CD4-positive, alpha-beta T cell treated with Interferon alpha-2 for 1 hour (primary cell): ENCODE data around the gene ISCU.
"Not testable (repeated sequence)": the region's sequence is repeated elsewhere in the genome, so short reads cannot be mapped to it uniquely, and the experiment has no call there.

Experiments used
- DNase-seq, 2 donors: peaks; one replicate each; pipeline ENCODE4 v3.0.0-alpha.2; 2020 to 2022

Gene ISCU

DNA sequence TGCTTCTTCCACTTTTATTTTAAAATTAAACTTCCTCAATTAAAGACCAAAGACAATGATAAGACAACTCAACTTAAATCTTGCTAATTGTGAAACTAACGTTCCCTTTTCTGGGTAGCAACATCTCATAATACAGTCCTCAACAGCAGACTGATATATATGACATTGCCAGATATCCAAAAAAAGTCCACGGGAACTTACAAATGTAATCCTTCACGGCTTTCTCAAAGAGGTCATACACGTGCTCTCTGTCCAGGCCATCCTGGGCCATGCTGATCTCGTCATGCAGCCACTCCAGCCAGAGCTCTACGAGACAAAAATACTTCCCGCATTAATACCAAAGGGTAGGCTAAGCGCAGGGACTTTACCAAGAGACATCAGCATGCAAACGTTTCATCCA lies 14.7 kb upstream of the ISCU start:
- DNase-seq, result no peak

DNA sequence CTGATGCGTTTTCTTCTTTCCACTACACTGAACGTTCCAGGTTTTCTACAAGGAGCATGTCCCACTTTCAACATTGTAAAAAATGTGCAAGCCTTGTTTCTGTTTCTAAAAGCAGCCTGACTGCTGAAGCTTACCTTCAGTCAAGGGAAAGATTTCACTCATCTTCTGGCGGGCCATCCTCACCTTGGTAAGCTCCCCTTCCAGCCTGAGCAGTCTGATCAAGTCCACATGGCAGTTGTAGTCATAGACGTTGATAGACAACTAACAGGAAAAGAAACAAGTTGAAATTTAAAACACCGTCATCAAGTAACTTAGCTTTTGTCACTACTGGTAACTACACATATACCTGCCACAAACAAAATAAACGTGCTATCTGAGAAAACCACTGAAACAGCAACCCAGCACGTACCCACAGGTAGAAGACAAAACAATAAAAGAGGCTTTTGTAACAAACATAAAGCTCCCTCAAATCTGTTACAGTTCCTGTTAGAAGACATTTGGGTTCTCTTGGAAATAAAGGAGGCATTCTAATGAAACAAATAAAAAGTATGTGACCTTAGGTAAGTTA lies 13.4 kb upstream of the ISCU start:
- no peak for DNase-seq

DNA sequence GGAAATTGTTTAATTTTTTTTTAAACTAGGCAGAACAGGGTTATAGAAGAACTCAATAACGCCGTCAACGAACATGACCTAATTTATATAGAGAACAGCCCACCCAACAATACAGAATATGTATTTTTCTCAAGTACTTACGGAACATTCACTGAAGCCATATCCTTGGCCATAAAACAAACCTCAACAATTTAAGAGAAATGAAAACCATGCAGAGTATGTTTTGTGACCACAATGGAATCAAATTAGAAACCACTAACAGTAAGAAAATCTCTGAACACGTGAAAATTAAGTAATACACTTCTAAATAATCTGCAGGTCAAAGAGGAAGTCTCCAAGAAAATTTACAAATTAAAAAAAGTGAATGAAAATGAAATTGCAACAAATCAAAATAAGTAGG lies 10.9 kb upstream of the ISCU start:
- no peak for DNase-seq

DNA sequence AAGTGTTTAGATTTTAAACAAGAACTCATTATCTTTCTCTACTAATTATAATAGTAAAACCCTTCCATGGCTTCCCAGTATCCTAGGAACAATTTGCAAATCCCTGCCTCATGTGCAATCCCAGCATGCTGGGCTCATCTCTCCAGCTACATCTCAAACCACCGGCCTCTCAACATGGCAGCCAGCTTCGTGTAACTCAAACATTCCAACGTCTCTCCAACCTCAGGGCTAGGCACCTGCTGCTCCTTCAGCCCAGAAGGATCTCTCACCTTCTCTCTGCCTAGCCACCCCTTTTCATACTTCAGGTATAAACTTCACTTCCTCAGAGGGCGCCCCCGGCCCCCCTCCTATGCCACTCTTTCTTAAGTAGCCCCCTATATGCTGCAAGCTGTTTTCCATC lies 8.6 kb upstream of the ISCU start:
- no peak for DNase-seq

DNA sequence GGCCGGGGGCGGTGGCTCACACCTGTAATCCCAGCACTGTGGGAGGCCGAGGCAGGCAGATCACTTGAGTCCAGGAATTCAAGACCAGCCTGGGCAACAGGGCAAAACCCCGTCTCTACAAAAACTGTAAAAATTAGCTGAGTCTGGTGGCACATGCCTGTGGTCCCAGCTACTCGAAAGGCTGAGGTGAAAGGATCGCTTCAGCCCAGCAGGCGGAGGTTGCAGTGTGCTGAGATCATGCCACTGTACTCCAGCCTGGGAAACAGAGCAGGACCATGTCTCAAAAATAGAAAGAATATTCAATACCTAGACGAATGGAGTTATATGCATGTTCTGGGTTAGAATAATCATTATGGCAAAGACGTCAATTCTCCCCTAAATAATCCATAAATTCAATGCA lies 7.0 kb upstream of the ISCU start:
- not testable (repeated sequence) for DNase-seq

DNA sequence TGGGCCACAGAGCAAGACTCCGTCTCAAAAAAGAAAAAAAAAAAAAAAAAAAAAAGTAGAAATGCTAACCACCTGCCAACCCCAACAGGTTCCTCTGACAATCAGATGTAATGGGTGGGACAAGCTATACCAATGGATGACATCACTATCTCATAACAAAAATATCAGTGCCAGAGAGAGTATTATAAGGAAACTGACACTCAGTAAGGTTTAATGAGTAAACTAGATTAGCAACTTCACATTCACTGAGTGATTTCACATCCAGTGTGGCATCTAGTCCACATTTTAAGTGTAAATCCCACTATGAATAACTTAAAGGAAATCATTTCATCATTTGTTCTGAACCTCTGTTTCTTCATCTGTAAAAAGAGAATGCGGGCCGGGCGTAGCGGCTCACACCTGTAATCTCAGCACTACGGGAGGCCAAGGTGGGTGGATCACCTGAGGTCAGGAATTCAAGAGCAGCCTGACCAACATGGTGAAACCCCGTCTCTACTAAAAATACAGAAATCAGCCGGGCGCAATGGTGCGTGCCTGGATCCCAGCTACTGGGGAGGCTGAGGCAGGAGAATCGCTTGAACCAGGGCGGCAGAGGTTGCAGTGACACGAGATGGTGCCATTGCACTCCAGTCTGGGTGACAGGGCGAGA lies 3.3 kb upstream of the ISCU start:
- no peak for DNase-seq

DNA sequence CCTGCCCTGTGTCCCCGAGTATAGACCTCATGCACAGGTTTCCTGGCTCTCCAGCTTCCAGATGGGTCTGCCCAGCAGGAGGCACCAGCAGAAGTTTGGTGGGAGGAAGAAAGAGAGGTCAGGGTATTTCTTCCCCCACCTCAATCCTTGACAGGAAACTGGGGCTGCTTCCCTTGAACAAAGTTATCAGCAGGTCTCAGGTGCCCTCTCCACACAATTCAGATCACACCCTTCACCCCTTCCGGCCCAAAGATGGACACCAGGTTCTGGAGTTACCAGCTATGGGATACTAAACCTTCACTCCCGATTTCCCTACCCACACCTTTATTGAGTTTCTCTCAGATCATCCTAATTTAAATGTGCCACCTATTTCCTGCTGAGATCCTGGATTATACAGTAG lies 2.6 kb upstream of the ISCU start:
- no peak for DNase-seq

DNA sequence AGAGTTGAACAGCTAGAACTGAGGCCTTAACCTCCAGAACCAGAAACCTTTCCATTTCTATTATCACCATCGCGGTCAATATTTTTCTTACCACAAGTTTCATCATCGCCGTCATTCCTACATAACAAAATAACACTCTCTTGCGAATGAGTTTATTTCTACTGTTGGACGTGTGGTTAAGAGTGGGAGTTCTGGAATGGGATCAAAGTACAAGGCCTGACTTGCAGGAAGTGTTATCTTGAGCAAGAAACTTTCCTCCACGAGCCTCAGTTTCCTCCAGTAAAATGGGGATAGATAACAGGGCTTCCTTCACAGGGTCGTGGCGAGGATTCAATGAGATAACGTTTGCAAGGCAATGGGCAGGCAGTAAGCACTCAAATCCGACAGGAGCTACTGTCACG lies 2.1 kb upstream of the ISCU start:
- DNase-seq, result no peak

DNA sequence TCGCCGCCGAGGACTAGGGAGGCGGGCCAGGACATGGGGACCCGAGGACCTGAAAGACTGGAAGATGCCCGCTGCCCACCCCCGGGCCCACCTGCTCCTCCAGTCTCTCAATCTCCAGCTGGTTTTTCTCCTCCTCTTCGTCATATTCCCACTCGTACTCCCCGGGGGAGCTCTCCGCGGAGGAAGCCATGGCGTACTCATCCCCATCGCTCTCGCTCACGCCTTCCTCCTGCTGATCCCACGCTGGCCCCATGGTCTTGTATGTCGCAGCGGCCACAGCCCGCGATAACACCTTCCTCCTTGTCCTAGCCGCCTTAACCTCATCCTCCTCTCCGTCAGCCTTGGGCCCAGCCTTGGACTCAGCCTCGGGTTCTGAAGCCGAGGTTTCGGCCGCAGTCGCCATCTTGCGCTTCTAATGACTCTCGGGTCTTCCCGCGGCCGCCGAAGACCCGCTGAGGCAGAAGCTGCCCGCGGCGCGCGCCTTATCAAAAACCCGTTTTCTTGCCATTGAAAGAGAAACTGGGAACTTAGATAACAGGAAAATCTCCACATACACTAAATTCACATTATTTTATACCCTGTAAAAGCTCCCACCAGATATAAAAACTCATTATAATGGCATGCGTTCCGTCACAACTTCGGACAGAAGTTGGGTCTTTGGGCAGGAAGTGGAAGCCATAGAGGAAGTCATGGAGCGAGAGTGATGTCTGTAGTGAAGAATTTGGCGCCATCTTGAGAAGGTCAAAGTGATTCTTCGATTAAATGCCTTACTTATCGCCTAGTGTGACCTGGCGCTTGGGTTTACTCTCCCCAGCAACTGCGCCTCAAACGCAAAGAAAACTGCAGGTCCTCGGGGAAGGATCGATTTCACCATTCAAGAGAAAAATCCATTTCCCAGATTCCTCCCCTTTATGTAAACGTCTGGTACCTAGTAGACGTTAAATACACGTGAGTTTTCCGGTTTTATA lies 1.4 kb upstream of the ISCU start, which contains the start of gene SART3:
SART3 (minus strand) TSS at position 422 of the 968 bp plus-strand sequence; CDS start at position 403, 19 bp downstream.
- DNase-seq, result peak; percentile 82 to 91

DNA sequence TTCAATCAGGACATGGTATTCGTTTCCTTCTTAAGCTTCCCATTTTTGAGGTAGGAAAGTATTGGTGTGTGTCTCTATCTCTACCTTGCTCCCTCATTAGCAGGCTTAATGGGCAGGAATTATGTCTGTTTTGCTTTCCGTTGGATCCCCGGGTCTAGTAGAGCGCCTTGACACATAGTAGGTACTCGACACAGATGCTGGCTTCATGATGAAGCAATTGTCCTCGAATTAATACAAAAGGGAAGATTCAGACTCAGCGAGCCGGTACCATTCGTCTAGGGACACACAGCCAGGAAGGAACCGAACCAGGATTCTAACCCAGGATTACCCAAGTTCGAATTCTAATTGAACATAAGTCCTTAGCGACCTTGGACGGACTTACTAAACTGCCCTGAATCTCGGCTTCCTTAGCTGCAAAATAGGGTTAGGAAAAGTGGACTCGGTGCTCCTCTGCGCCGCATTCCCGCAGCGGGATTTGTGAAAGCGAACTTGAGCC lies 496 bp upstream of the ISCU start:
- no peak for DNase-seq

DNA sequence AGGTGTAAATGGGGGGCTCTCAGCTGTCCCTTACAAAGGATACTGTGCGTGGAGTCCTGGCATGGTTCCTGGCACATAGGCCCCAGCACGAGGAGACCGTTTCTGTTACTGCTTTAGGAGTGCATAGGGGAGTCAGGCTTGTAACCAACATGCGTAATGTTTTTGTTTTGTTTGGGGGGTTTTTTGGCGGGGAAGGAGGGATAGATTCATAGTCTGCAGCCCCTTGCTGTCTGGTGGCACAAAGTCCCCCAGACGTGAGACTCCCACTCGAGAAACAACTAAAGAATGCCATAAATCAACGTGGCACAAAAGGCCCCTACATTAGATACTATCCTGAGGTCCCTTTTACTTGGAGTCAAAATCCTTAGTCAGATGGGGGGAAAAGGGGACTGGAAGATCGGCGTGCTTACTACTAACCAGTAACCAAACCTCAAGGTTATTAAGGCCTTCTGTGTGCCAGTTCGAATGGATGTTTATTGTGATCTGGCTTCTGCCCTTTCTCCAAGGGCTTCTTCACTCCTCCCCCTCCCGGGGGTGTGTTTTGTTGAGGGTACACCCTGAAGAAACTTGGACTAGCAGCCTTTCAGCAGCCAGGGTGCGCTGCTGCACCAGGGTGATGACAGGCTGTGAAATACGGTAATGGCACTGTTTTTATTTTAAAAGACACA lies 874 bp downstream of the ISCU start:
- DNase-seq, result peak; percentile 87 to 91

DNA sequence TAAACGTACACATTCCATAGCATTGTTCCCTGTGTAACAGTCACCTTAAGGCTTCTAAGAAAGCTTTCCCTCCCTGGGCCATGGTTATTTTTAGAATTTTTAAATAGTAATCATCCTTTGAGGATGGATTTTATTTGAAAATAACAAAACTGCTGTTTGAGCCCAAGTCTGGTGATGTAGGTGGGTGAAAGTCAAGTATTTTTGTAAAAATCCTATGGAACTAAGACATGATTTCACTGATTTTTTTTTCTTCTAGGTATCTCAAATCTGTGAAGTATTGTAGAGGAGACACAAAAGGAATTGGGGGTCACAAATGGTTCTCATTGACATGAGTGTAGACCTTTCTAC lies 1.4 kb downstream of the ISCU start:
- no peak for DNase-seq

DNA sequence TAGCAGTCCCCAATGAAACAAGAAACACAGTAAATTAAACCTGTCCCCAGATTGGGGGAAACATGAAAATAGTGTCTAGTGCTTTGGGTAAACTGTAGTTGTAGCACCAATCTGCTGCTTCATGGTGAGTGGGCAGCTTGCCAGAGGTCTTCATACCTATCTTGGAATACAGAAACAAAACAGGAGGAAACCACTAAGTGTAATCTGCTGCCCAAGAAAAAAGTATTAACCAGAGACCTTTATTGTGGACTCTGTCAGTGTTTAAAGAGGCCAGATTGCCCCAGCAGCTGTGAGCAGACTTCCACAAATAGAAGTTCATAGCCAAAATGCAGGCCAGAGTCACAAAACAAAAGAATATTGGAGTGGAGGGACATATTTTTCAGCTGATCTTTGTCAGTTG lies 2.3 kb downstream of the ISCU start:
- no peak for DNase-seq

DNA sequence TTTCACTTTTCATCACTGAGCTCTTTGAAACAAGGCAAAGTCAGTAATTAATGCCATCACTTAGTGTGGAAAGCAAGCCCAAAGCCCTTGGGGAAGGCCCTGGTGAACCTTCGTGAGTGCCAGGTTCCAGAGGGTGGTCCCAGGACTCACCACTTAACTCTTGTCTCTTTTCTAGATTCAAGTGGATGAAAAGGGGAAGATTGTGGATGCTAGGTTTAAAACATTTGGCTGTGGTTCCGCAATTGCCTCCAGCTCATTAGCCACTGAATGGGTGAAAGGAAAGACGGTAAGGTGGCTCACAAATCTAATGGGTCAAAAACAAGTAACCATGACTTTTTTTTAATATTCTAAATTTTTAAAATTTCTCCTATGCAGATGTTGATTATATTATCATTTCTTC lies 2.8 kb downstream of the ISCU start:
- no peak for DNase-seq

DNA sequence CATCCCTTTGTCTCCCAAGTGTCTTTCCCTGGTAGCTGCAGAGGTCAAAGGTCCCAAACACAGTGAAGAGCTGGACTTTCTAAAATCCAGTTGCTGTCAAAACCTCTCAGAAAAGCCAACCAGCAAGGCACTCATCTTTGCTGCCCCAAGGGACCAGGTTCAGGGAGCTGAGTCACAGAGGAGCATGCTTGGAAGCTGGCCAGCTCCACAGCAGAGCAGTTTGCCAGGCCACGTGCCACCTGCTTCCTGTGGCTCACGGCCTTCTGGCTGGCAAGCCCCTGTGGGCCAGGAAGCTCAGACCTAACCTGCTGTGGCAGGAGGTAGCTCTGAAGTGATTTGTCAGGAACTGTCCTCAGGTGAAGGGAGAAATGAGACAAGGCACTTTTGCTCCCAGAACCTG lies 3.6 kb downstream of the ISCU start:
- DNase-seq, result peak; percentile 52 to 59

DNA sequence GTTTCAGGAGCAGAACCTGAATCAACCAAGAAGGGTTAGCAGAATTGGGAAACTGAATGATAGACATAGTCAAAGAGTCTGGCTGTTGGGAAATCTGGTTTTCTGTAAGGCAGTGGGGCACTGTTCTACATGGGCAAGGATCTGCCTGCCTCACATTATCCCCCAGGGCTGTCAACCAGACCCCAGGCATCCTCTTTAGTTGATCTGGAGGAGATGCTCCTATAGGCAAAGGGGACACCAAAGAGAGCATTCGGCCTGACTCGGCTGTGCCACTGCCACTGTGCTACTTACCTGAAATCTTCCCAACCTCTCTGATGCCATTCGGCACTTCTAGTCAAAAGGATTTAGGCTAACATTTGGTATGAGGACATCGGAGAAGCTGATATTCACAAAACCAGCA lies 4.1 kb downstream of the ISCU start:
- DNase-seq, result no peak

DNA sequence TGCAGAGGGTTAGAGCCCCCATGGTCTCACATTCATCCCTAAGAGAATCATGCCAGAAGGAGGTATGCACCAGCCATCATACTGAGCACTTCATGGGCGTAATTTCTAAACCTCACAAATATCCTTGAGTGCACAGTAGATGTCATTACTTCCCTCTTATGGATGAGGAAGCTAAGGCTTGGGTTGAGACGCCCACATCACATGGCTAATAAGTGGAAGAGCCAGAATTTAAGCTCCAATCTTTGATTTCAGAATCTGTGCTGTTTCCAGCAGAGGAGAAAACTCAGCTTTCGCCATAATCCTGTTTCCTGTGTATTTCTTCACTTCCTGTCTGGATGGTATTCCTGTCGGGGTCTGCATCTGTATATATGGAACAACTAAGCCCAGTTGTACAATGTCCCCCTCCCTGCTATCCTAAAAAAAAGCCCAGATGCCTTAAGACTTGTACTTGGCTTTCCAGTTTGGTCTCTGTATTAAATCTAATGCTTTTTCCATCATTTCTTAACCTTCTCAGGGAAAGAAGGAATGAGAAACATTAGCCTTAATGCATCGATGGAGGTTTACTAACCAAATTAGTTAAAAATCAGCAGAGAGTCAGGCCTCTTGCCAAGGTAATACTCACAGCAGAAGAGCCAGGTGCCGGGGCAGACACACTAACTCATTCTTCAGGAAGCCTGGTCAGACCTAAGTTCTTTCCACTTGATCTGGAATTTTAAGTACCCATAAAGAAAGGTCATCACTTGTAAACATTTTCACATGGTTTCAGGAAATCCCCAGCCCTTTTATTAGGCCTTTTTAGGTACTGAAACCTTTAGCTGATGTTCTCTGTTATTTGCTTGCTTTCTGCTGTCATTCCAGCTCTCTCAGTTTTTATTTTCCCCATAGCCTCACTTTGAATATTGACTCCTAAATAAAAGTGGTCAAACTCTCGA lies 5.3 kb downstream of the ISCU start:
- no peak for DNase-seq

DNA sequence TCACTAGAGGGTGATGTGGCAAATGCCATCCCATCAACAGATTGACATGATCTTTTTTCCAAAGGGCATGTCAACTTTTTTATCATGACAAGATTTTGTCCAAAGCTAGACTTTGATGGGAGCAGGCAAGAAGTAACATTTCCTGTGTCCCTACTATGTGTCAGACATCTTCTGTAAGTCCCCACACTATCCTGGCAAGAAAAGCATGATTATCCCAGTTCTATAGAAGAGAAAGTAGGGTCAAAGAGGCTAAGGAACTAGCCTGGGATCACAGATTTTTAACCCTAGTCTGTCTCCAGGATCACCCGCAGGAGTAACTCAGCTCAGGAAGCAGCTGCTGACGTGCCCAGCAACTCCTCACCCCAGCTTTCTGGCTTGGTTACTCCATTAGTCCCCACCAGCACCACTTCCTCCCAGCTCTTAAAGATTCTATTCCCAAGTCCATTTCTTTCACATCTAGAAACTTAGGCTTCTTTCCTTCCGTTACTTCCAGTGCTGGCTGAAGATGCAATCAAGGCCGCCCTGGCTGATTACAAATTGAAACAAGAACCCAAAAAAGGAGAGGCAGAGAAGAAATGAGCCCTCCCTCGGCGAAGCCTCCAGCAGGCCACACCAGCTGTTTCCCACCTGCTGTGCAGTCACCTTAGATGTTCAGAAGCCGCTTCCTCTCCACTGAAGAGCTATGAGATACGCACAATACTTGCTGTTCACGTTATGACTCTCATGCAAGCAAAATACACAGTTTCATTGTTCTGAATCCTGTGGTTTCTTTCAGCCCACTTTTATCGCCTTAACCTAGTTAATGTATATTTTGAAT lies 6.2 kb downstream of the ISCU start:
- DNase-seq, result peak; percentile 66 to 75

DNA sequence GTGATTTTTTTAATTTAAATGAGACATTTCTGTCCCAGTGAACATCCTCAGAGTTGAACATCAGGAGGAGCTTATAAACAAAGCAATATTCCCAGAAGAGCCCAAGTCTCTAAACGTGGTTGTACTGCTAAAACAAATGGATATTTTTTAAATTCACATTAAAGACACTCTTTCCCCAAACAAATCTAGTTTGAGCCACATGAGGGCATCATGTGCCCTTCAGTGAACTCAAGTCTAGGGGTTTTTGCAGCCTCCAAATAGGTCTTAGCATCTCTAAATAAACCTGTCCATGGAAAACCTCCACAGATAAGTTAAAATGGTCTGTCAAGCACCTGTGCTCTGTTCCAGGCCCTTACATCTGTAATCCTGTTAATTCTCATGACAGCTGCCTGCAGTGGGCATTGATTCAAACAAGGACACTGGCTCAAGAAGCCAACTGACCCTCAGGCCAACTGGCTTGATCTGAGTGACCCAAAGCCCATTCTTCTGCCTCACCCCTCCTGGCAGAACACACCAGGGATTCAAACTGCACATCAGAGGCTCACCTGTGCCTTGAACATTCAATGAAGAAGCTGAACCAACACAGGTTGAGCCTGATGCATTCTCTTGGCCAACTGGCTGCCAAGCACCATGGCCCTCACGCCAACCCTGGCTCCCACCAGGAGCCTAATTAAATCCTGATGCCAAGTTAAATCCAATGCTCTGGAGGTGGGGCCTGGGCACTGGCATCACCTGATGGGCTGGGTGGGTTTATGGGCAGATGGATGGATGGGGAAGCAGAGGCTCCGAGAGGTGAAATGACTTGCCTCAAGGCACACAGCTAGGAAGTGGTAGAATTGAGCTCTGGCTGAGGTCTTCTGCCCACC lies 8.6 kb downstream of the ISCU start:
- DNase-seq, result peak in 1 of 2 donors; percentile 26

DNA sequence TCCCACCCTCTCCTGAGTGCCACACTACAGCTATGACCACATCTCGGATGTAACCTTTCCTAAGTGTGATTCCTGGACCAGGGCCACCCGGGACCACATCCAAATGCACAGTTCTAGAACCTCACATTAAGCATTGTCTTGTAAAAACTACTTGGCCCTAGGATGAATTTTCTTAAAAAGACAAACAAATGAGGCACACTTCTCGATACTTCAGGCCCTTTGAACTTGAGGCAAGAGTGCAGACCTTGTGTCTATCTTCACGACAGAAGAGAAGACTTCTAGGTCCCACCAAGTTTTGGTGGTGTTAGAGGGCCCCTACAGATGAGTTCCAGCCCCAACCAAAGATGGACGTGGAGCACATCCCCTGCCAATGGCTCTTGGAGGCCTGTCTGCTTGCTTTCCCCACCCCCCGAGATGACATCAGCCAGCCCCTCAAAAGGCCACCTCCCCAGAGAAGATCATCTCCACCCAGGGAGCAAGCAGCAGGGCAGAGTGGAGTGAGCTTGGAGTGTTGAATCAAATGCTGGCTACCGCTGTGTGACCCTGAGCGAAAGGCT lies 9.3 kb downstream of the ISCU start:
- DNase-seq, result no peak
